HG03039 (cell line): ENCODE measurements around the gene TTYH1.

Experiments used
- ATAC-seq: cut with Tn5 transposase; IDR thresholded peaks from one replicate; pipeline ENCODE4 v1.9.1; 2021; ENCODE audit warnings: mild to moderate bottlenecking, moderate library complexity; ENCODE audit not compliant: unreplicated experiment

Gene TTYH1

GRCh38 chr19:54421521-54421920 lies 6.3 kb downstream of the TTYH1 start:
- ATAC-seq: no peak

- ATAC-seq: no peak
These were observed 6.9 kb downstream of the TTYH1 start for GRCh38 chr19:54422136-54422535.

GRCh38 chr19:54424201-54424600 lies 8.9 kb downstream of the TTYH1 start:
- ATAC-seq: no peak

DNA sequence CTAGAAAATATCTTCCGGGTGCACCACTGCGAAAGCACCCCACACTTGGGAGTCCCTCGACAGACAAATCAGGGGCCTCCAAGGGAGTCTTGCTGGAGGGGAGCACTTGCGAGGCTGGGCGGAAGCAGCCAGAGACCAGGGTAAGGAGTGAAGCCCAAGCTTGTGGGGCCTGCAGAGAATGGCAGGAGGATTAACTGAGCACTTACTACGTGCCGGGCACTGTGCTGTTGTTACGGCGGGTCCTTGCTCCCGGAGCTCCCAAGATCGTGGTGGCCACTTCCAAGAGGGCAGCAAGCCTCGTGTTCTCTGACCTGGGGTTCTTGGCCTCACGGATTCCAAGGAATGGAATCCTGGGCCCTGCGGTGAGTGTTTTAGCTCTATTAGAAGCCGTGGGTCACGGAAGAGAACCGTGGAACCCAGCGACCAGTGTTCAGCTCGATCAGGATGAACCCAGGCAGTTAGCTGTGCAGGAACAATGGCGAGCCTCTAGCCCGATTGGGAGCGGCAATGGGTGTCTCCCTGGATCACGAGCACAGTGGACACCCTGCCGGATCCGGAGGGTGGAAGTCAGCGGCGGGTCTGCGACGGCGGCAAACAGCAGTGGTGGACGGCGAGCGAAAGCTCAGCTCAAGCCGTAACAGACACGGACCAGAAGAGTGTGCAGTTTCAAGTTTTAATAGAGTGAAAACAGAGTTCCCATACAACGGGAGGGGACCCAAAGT lies 9.6 kb downstream of the TTYH1 start:
- no peak for ATAC-seq

- ATAC-seq: no peak
These were observed 10.1 kb downstream of the TTYH1 start for GRCh38 chr19:54425382-54425723.

- no peak for ATAC-seq
These were observed 11.1 kb downstream of the TTYH1 start for GRCh38 chr19:54426291-54426931.

- no peak for ATAC-seq
These were observed 12.3 kb downstream of the TTYH1 start for GRCh38 chr19:54427586-54427985.

DNA sequence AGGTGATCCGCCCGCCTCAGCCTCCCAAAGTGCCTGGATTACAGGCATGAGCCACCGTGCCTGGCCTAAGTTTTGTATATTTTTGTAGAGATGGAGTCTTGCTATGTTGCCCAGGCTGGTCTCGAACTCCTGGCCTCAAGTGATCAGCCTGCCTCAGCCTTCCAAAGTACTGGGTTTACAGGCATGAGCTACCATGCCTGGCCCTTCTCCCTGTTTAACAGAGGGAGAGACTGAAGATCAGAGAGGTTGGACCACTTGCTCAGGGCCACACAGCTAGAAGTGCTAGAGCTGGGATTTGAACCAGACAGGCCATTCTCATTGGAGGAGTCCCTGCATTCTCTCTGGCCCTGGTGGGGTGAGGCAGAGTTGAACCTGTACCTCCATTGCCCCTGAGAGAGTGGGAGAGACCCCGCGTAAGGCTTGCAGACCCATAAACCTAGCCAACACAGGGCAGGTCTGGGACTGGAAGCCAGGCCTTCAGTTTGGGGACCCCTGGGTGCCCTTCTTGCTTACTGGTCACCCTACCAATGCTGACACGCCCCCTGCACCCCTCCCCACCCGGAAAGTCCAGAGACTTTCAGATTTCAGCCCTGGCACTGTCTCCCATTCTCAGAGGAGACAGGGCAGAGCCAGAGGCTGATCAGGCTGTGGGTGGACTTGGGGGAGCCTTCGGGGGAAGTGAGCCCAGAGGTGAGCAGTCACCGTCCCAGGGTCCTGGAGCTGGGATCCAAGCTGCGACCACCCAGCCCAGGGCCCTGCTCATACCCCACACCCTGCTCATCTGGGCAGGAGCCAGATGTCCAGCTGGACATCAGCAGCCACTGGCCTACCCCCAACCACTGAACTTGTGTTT lies 13.3 kb downstream of the TTYH1 start:
- ATAC-seq: no peak

- no peak for ATAC-seq
These were observed 13.9 kb downstream of the TTYH1 start for GRCh38 chr19:54429176-54429495.

- no peak for ATAC-seq
These were observed 14.4 kb downstream of the TTYH1 start for GRCh38 chr19:54429545-54430227.

DNA sequence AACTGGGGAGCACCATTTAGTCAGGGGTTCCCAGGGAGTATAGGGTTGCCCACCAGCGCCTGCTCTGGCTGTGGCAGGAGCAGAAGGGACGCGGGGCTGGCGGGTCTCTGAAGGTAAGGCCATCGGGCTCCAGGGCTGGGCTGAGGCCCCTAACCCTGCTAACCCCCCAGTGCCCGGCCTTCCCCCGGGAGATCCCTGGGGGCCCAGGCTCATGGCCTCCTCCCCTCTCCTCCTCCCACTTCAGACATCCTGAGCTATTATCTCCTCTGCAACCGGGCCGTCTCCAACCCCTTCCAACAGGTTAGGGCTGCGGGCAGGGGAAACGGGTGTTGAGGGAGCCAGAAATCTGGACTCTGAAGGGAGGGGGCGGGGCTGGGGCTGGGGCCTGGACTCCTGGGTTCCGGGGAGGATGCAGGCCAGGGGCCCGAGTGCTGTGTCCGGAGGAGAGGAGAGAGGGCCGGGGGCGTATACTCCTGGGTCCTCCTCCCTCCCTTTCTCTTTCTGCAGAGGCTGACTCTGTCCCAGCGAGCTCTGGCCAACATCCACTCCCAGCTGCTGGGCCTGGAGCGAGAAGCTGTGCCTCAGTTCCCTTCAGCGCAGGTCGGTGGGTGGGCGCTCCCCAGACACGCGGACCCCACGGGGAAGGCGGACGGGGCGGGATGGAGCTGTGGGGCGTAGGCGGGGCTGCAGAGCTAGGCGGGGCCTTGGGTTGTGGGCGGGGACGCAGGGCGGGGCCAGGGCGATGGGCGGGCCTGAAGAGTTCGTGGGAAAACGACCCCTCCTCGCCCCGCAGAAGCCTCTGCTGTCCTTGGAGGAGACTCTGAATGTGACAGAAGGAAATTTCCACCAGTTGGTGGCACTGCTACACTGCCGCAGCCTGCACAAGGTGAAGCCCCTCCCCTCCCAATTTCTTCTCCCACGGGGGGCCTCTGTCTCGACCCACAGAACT lies 15.3 kb downstream of the TTYH1 start:
- ATAC-seq: no peak

DNA sequence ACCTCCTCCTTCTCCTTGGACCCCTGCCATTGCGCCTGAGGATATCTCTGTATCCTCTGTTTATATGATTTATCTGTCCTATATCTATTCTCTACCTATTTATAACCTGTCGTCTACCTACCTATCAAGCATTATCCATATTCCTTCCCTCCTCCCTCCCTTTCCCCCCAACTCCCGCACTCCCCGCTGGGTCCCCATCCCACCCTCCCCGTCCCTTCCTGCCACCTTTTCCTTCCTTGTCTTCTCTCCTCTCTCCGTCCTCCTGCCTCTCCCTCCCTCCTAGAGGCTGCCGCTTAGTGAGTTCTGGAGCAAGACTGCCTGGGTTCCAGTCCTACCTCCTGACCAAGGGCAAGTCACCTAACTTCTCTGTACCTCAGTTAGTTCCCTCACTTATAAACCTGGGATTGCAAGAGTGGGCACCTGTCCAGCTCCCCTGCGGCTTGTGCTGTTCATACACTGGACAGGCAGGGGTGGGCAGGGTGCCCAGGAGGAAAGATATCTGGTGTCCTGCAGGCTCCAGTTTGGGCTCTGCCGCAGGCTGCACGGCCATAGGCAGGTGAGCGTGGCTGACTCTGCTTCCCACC lies 16.1 kb downstream of the TTYH1 start:
- ATAC-seq: no peak

GRCh38 chr19:54432144-54432738 lies 17.0 kb downstream of the TTYH1 start:
- no peak for ATAC-seq

DNA sequence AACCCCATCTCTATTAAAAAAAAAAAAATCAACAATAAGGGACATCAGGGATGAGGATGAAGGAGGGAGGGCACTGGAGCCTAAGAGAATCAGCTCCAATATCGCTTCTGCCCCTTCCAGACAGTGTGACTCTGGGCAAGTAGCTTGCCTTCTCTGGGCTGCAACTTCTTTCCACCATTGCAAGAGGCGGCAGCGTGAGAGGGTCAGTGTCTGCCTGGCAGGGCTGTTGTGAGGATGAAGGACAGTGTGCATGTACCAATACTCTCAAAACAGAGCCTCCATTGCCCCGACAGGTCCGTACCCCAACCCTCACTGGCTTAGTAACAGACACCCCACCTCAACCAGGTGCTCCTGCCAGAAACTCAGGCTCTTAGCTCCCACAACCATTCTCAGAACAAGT lies 18.4 kb downstream of the TTYH1 start:
- ATAC-seq: no peak

GRCh38 chr19:54434112-54434872 lies 19.0 kb downstream of the TTYH1 start:
- no peak for ATAC-seq

- no peak for ATAC-seq
These were observed 19.6 kb downstream of the TTYH1 start for GRCh38 chr19:54434873-54435214.

- ATAC-seq: no peak
These were observed 20.3 kb downstream of the TTYH1 start for GRCh38 chr19:54435551-54436016.

GRCh38 chr19:54436031-54436523 lies 20.8 kb downstream of the TTYH1 start:
- ATAC-seq: no peak
